ENCODE data around the gene ZNF468. TPM values are rescaled to one million over a fixed set of nuclear protein-coding genes. Genes with fewer than 3 reads are reported as not detected.
"Not testable (repeated sequence)": the region's sequence is repeated elsewhere in the genome, so short reads cannot be mapped to it uniquely, and the experiment has no call there.

Gene ZNF468
- total and polyA plus RNA-seq, 4 experiments from 2014 or later: 20.9 to 25.7 (median 25.0) TPM

DNA sequence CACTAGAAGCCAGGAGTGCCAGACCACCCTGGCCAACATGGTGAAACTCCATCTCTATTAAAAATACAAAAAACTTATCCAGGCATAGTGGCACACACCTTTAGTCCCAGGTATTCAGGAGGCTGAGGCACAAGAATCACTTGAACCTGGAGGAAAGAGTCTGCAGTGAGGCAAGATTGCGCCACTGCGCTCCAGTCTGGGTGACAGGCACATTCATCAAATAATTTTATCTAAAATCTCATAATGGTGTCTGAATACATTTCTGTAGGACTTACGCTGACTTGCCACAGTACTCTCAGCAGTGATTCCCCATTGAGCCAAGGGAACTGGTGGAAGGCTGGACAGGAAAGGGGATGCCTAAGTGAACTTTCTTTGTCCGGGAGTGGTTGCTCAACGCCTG, 31.7 kb downstream of the ZNF468 start:
- Mint-ChIP-seq H3K9me3 (peaks cover 2 to 40% (median 14%) of the 10 kb centered on the region in 8 donors), H3K36me3 (peaks cover under 1 to 7% of the 10 kb centered on the region in 2 donors), H3K4me1 (peaks cover 5 to 8% (median 6%) of the 10 kb centered on the region in 4 donors), H3K27me3 (no peaks in the 10 kb centered on the region), H3K4me3 (no peak overlapping the region), H3K27ac (no peak overlapping the region)
- Histone ChIP-seq H3K27ac (ENCODE audit: low read depth, low read length) (no peak overlapping the region), H3K9me3 (ENCODE audit: control insufficient read depth in 1 of 2, low read length in 2 of 2) (no peaks in the 10 kb centered on the region), H3K27me3 (ENCODE audit: insufficient read depth, low read length) (no peaks in the 10 kb centered on the region), H3K4me1 (ENCODE audit: insufficient read depth, low read length) (peaks cover 1% of the 10 kb centered on the region), H3K4me3 (ENCODE audit: low read length in 2 of 2) (no peak overlapping the region), H3K36me3 (ENCODE audit: insufficient read depth, low read length) (no peaks in the 10 kb centered on the region)
- intact Hi-C loops (cut with micrococcal nuclease): no loop called here
- POLR2A ChIA-PET (ENCODE audit: partially characterized antibody): no interaction called here
- no peak for DNase-seq
- CTCF ChIA-PET (ENCODE audit: partially characterized antibody): no interaction called here

DNA sequence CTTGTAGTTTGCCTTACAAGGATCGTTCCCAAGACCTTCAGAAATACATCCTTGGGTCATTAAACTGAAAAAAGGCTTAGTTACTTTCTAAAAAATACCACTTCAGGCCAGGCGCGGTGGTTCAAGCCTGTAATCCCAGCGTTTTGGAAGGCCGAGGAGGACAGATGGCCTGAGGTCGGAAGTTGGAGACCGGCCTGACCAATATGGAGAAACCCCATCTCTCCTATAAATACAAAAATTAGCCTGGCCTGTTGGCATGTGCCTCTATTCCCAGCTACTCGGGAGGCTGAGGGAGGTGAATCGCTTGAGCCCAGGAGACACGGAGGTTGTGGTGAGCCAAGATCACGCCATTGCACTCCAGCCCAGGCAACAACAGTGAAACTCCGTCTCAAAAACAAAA, 33.7 kb downstream of the ZNF468 start:
- no peak for DNase-seq
- H3K27ac Mint-ChIP-seq: no peak overlapping the region
- Histone ChIP-seq H3K36me3 (ENCODE audit: insufficient read depth, low read length) (no peaks in the 10 kb centered on the region), H3K27ac (ENCODE audit: low read depth, low read length) (no peak overlapping the region), H3K9me3 (ENCODE audit: control insufficient read depth in 1 of 2, low read length in 2 of 2) (no peaks in the 10 kb centered on the region), H3K4me1 (ENCODE audit: insufficient read depth, low read length) (peaks cover 8% of the 10 kb centered on the region), H3K27me3 (ENCODE audit: insufficient read depth, low read length) (no peaks in the 10 kb centered on the region), H3K4me3 (ENCODE audit: low read length in 2 of 2) (no peak overlapping the region)
- H3K4me1 Mint-ChIP-seq: peaks cover 13 to 26% (median 17%) of the 10 kb centered on the region in 4 donors
- H3K9me3 Mint-ChIP-seq: peaks cover 0 to 31% (median 11%) of the 10 kb centered on the region in 8 donors
- intact Hi-C loops (cut with micrococcal nuclease): no loop called here
- no peak overlapping the region for H3K4me3 Mint-ChIP-seq
- ChIA-PET POLR2A (ENCODE audit: partially characterized antibody) (no interaction called here), CTCF (ENCODE audit: partially characterized antibody) (no interaction called here)
- H3K27me3 Mint-ChIP-seq: no peaks in the 10 kb centered on the region
- H3K36me3 Mint-ChIP-seq: peaks cover 8 to 13% of the 10 kb centered on the region in 2 donors

DNA sequence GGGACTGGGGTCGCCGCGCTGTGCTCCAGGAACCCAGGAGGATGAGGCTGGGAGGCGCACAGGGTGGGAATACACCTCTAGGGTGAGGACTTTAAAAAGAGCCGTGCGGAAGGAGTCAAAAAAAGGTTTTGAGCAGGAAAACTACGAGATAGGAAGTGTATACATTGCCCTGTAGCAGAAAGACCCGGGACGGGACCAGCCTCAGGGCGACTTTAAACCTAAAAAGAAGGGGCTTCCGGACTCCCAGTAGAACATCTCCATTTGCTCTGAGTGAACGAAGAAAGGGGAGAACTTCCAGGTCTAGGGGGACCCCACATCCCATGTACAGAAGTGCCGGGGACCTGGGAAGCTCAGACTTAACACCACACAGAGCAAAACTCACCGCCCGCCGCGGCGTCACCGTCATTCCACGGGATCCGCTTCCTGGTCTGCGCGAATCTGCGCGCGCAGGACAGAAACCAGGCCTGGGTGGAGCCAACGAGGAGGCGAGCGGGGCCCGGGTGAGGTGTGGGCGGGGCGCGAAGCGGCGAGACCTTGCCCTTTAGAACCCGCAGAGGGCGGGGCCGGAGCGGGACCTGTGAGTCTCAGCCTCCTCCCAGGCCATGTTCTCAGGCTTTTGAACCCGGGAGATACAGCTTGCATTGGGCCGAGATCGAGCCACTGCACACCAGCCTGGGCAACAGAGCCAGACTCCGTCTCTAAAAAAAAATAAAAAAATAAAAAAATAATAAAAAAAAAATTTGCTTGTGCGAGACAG, 36.0 kb downstream of the ZNF468 start, which contains the start of gene ZNF28:
TSS of gene ZNF28 (minus strand) at position 430 of the 757 bp plus-strand sequence. CDS start 3,675 bp downstream, outside the sequence.
- Mint-ChIP-seq H3K4me1 (peaks cover 13 to 28% (median 17%) of the 10 kb centered on the region in 4 donors), H3K9me3 (peaks cover 0 to 26% (median 7%) of the 10 kb centered on the region in 8 donors), H3K4me3 (peak within 1 kb of the TSS; percentile 89 to 97 (median 93)), H3K27ac (peak within 1 kb of the TSS; percentile 73 to 92 (median 91)), H3K36me3 (peaks cover 25 to 28% of the 10 kb centered on the region in 2 donors)
- H3K27me3 ChIP-seq (ENCODE audit: insufficient read depth, low read length); H3K27me3 Mint-ChIP-seq; POLR2A ChIA-PET (ENCODE audit: partially characterized antibody); H3K36me3 ChIP-seq (ENCODE audit: insufficient read depth, low read length); H3K9me3 ChIP-seq (ENCODE audit: control insufficient read depth in 1 of 2, low read length in 2 of 2); intact Hi-C loops (cut with micrococcal nuclease); H3K4me1 ChIP-seq (ENCODE audit: insufficient read depth, low read length): not testable (repeated sequence)
- H3K27ac ChIP-seq (ENCODE audit: low read depth, low read length): peak within 1 kb of the TSS; percentile 38
- H3K4me3 ChIP-seq (ENCODE audit: low read length in 2 of 2): peak within 1 kb of the TSS; percentile 47 to 66
- CTCF ChIA-PET (ENCODE audit: partially characterized antibody): interaction anchor here (0.8 kb wide), 1 partner anchor 77 kb away, joined by 3 read pairs; no protein-coding TSS in a partner anchor
- peak; percentile 60 to 71 (median 63) for DNase-seq

DNA sequence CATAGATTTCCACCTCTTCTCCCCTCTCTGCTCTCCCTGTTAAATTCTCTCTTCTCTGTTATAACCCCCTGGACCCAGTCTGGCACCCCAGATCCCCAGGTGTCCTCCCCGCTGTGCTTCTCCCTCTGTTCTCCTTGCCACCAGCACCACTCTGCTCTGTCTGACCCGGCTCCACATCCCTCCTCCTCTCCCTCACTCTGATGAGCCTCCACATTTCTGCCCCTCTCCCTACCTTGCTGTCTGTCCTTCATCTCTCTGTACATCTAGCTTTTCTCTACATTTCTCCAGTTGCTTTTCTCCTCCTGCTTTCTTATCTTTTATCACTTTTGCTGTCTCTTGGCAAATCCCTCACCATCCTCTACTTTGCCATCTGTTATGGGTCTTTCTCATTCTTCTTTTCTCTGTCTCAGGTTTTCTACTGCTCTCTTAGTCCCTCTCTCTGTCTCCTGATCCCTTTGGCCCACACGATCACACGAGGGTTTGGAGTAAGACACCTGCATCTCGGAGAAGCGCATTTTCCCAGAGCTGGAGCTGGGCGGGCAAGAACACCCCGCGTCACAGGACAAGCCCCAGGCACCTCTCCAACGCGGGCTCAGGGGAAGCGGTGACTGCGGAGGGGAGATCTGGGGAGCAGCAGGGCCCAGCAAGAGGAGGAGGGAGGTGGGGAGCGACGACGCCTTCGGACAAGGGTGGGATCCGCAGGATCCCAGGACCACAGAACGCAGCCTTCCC, 36.8 kb downstream of the ZNF468 start:
- DNase-seq: peak in 4 of 5 donors; percentile 6 to 12 (median 6)
- H3K27me3 Mint-ChIP-seq; H3K9me3 ChIP-seq (ENCODE audit: control insufficient read depth in 1 of 2, low read length in 2 of 2); intact Hi-C loops (cut with micrococcal nuclease); H3K4me1 ChIP-seq (ENCODE audit: insufficient read depth, low read length); H3K36me3 ChIP-seq (ENCODE audit: insufficient read depth, low read length); POLR2A ChIA-PET (ENCODE audit: partially characterized antibody); H3K27me3 ChIP-seq (ENCODE audit: insufficient read depth, low read length); CTCF ChIA-PET (ENCODE audit: partially characterized antibody): not testable (repeated sequence)
- H3K27ac ChIP-seq (ENCODE audit: low read depth, low read length): peak overlapping the region; percentile 38
- Mint-ChIP-seq H3K9me3 (peaks cover 0 to 23% (median 7%) of the 10 kb centered on the region in 8 donors), H3K4me3 (peak overlapping the region; percentile 89 to 97 (median 93)), H3K4me1 (peaks cover 13 to 28% (median 17%) of the 10 kb centered on the region in 4 donors), H3K36me3 (peaks cover 29 to 31% of the 10 kb centered on the region in 2 donors), H3K27ac (peak overlapping the region; percentile 73 to 92 (median 91))
- H3K4me3 ChIP-seq (ENCODE audit: low read length in 2 of 2): peak overlapping the region; percentile 47 to 66

DNA sequence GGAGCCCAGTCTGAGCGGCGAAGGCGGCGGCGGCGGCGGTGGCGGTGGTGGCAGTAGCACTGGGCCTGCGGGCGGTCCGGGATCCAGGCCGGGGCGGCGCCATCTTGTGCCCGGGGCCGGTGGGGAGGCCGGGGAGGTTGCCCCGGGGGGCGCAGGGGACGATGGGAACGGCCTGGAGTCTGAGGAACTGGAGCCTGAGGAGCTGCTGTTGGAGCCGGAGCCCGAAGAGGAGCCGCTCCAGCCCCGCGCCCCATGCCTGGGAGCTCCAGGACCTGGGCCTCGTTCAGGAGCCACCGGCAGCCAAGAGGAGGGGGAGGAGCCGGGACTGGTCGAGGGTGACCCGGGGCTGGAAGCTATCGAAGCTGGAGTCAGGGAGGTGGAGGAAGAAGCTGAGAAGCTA, 47.6 kb downstream of the ZNF468 start:
- H3K36me3 ChIP-seq (ENCODE audit: insufficient read depth, low read length): peaks cover 10% of the 10 kb centered on the region
- POLR2A ChIA-PET (ENCODE audit: partially characterized antibody): no interaction called here

DNA sequence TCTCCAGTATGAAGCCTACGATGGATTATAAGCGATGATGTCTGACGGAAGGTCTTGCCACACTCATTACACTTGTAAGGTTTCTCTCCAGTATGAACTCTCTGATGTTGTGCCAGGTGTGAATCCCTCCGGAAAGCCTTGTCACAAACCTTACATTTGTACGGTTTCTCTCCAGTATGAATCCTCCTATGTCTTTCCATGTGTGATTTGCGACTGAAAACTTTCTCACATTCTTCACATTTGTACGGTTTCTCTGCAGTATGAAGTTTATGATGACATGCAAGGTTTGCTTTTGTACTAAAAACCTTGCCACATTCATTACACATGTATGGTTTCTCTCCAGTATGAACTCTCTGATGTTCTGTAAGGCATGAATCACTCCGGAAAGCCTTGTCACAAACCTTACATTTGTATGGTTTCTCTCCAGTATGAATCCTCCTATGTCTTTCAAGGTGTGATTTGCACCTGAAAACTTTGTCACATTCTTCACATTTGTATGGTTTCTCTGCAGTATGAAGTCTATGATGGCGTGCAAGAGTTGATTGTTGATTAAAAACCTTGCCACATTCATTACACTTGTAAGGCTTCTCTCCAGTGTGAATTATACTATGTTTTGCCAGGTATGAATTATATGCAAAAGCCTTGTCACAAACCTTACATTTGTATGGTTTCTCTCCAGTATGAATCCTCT, 57.3 kb downstream of the ZNF468 start:
- H3K4me1 ChIP-seq (ENCODE audit: insufficient read depth, low read length); H3K27me3 Mint-ChIP-seq; H3K27me3 ChIP-seq (ENCODE audit: insufficient read depth, low read length); CTCF ChIA-PET (ENCODE audit: partially characterized antibody); H3K4me1 Mint-ChIP-seq; POLR2A ChIA-PET (ENCODE audit: partially characterized antibody); intact Hi-C loops (cut with micrococcal nuclease); H3K4me3 Mint-ChIP-seq; DNase-seq; H3K27ac Mint-ChIP-seq; H3K27ac ChIP-seq (ENCODE audit: low read depth, low read length): not testable (repeated sequence)
- H3K36me3 Mint-ChIP-seq: peaks cover 60 to 66% of the 10 kb centered on the region in 2 donors
- H3K9me3 ChIP-seq (ENCODE audit: control insufficient read depth in 1 of 2, low read length in 2 of 2): peaks cover 28 to 81% of the 10 kb centered on the region in 2 donors
- H3K9me3 Mint-ChIP-seq: peaks cover 3 to 95% (median 90%) of the 10 kb centered on the region in 8 donors
- peak overlapping the region in 1 of 2 donors; percentile 16 for H3K4me3 ChIP-seq (ENCODE audit: low read length in 2 of 2)
- H3K36me3 ChIP-seq (ENCODE audit: insufficient read depth, low read length): peaks cover 40% of the 10 kb centered on the region

More for the DNA sequence above, 47.6 kb downstream of the ZNF468 start:
- Histone ChIP-seq H3K27ac (ENCODE audit: low read depth, low read length) (no peak overlapping the region), H3K4me3 (ENCODE audit: low read length in 2 of 2) (no peak overlapping the region), H3K9me3 (ENCODE audit: control insufficient read depth in 1 of 2, low read length in 2 of 2) (peaks cover 0 to 14% of the 10 kb centered on the region in 2 donors), H3K27me3 (ENCODE audit: insufficient read depth, low read length) (no peaks in the 10 kb centered on the region), H3K4me1 (ENCODE audit: insufficient read depth, low read length) (no peaks in the 10 kb centered on the region)
- intact Hi-C loops (cut with micrococcal nuclease): no loop called here
- peaks cover 0 to 59% (median 50%) of the 10 kb centered on the region in 8 donors for H3K9me3 Mint-ChIP-seq
- H3K4me1 Mint-ChIP-seq: no peaks in the 10 kb centered on the region
- CTCF ChIA-PET (ENCODE audit: partially characterized antibody): no interaction called here
- no peak overlapping the region for H3K4me3 Mint-ChIP-seq
- H3K27ac Mint-ChIP-seq: peak overlapping the region in 1 of 7 donors; percentile 72
- DNase-seq: no peak
- no peaks in the 10 kb centered on the region for H3K27me3 Mint-ChIP-seq
- peaks cover 52 to 71% of the 10 kb centered on the region in 2 donors for H3K36me3 Mint-ChIP-seq

DNA sequence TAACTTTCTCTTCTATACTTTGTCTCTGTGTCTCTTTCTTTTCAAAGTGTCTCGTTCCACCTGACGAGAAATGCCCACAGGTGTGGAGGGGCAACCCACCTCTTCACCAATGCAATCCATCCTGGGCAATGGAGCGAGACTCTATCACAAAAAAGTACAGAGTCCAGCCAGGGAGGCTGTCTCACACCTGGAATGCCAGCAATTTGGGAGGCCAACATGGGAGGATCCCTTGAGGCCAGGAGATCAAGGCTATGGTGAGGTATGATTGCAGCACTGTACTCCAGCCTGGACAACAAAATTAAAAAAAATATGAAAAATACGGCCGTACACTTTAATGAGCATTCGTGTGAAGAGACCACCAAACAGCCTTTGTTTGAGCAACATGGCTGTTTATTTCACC, 68.0 kb downstream of the ZNF468 start:
- intact Hi-C loops (cut with micrococcal nuclease): no loop called here
- no peaks in the 10 kb centered on the region for H3K36me3 ChIP-seq (ENCODE audit: insufficient read depth, low read length)
- no peaks in the 10 kb centered on the region for H3K27me3 ChIP-seq (ENCODE audit: insufficient read depth, low read length)
- DNase-seq: no peak
- ChIA-PET CTCF (ENCODE audit: partially characterized antibody) (no interaction called here), POLR2A (ENCODE audit: partially characterized antibody) (no interaction called here)
- peaks cover 11% of the 10 kb centered on the region for H3K4me1 ChIP-seq (ENCODE audit: insufficient read depth, low read length)
- H3K4me3 ChIP-seq (ENCODE audit: low read length in 2 of 2): no peak overlapping the region
- peaks cover 0 to 62% (median 30%) of the 10 kb centered on the region in 8 donors for H3K9me3 Mint-ChIP-seq
- peaks cover 16 to 33% (median 25%) of the 10 kb centered on the region in 4 donors for H3K4me1 Mint-ChIP-seq
- no peak overlapping the region for H3K27ac ChIP-seq (ENCODE audit: low read depth, low read length)
- H3K9me3 ChIP-seq (ENCODE audit: control insufficient read depth in 1 of 2, low read length in 2 of 2): peaks cover 0 to 7% of the 10 kb centered on the region in 2 donors
- no peaks in the 10 kb centered on the region for H3K27me3 Mint-ChIP-seq
- peaks cover 6 to 19% of the 10 kb centered on the region in 2 donors for H3K36me3 Mint-ChIP-seq
- no peak overlapping the region for H3K27ac Mint-ChIP-seq
- peak overlapping the region in 4 of 8 donors; percentile 20 to 58 (median 42) for H3K4me3 Mint-ChIP-seq

Data from CD4-positive, alpha-beta memory T cell (primary cell).